GM23338 (cell line): ENCODE measurements around the gene CACUL1. TPM values are rescaled to one million over a fixed set of nuclear protein-coding genes. Genes with fewer than 3 reads are reported as not detected.

Source experiments
- ATAC-seq: fragments of 200-7000 bp; cut with Tn5 transposase; 3 replicates; pipeline ENCODE4 v1.9.1; 2020
- DNase-seq: peaks from one replicate; pipeline ENCODE4 v3.0.0-alpha.2; 2015; ENCODE audit warnings: low spot score
- H2AFZ ChIP-seq: fragments of 200-600 bp; sonication (generic); 2 replicates; pipeline ENCODE4 v1.8.0; 2016; ENCODE audit warnings: antibody characterized with exemption, mild to moderate bottlenecking, moderate library complexity
- H3F3A ChIP-seq: fragments of 200-600 bp; sonication (generic); replicated peaks from 2 replicates; pipeline ENCODE4 v1.8.0; 2017; ENCODE audit warnings: antibody characterized with exemption, mixed run types, low read depth
- H3K27ac ChIP-seq: fragments of 200-600 bp; sonication (generic); 2 replicates; pipeline ENCODE4 v1.6.1; 2016; ENCODE audit warnings: low read depth
- H3K27me3 ChIP-seq: fragments of 200-600 bp; sonication (generic); 2 replicates; pipeline ENCODE4 v1.8.0; 2016; ENCODE audit warnings: mild to moderate bottlenecking, mixed run types, moderate library complexity; ENCODE audit not compliant: insufficient read depth
- H3K36me3 ChIP-seq: fragments of 200-600 bp; sonication (generic); 2 replicates; pipeline ENCODE4 v1.8.0; 2016; ENCODE audit warnings: mild to moderate bottlenecking; ENCODE audit not compliant: insufficient read depth
- H3K4me1 ChIP-seq: fragments of 200-600 bp; sonication (generic); 2 replicates; pipeline ENCODE4 v1.8.0; 2016; ENCODE audit warnings: mild to moderate bottlenecking, moderate library complexity; ENCODE audit not compliant: insufficient read depth
- H3K4me2 ChIP-seq: fragments of 200-600 bp; sonication (generic); 2 replicates; pipeline ENCODE4 v1.7.1; 2017; ENCODE audit warnings: mixed run types
- H3K4me3 ChIP-seq: fragments of 200-600 bp; sonication (generic); 2 replicates; pipeline ENCODE4 v1.6.1; 2016; ENCODE audit warnings: mixed run types
- H3K79me2 ChIP-seq: fragments of 200-600 bp; sonication (generic); replicated peaks from 2 replicates; pipeline ENCODE4 v1.8.0; 2017; ENCODE audit warnings: mild to moderate bottlenecking; ENCODE audit not compliant: insufficient read depth
- H3K9me2 ChIP-seq: fragments of 200-600 bp; sonication (generic); 2 replicates; pipeline ENCODE4 v1.8.0; 2017; ENCODE audit not compliant: insufficient read depth
- H4K20me1 ChIP-seq: fragments of 200-600 bp; sonication (generic); replicated peaks from 2 replicates; pipeline ENCODE4 v1.8.0; 2017; ENCODE audit warnings: mild to moderate bottlenecking; ENCODE audit not compliant: insufficient read depth
- H3K27ac Mint-ChIP-seq: 2 replicates; pipeline ENCODE4 v1.8.0; 2020; ENCODE audit warnings: inconsistent platforms, mild to moderate bottlenecking, moderate library complexity, mixed read lengths
- H3K27me3 Mint-ChIP-seq: 3 replicates; pipeline ENCODE4 v1.8.0; 2022; ENCODE audit warnings: low read depth, mild to moderate bottlenecking, moderate library complexity, mixed read lengths, inconsistent platforms; ENCODE audit not compliant: insufficient read depth, poor library complexity
- H3K36me3 Mint-ChIP-seq: 3 replicates; pipeline ENCODE4 v1.8.0; 2021; ENCODE audit warnings: low read depth, mild to moderate bottlenecking, inconsistent platforms, moderate library complexity, mixed read lengths
- H3K4me1 Mint-ChIP-seq: 3 replicates; pipeline ENCODE4 v1.8.0; 2020; ENCODE audit warnings: mild to moderate bottlenecking, inconsistent platforms, mixed read lengths
- H3K4me3 Mint-ChIP-seq: 3 replicates; pipeline ENCODE4 v1.8.0; 2021; ENCODE audit warnings: moderate library complexity, mild to moderate bottlenecking, inconsistent platforms, mixed read lengths
- H3K9me3 Mint-ChIP-seq: 3 replicates; pipeline ENCODE4 v1.8.0; 2020; ENCODE audit warnings: moderate library complexity, mild to moderate bottlenecking, inconsistent platforms, mixed read lengths
- CREB1 ChIP-seq: fragments of 250-450 bp; sonication (Bioruptor Pico); IDR thresholded peaks from 2 replicates; pipeline ENCODE4 v1.5.0; 2020; ENCODE audit warnings: low read depth, mild to moderate bottlenecking, moderate library complexity
- EZH2 ChIP-seq: fragments of 200-600 bp; sonication (generic); IDR thresholded peaks from one replicate; pipeline ENCODE4 v1.8.0; 2017; ENCODE audit warnings: antibody characterized with exemption, mild to moderate bottlenecking, low read depth; ENCODE audit not compliant: unreplicated experiment
- EZH2phosphoT487 ChIP-seq: fragments of 200-600 bp; sonication (generic); IDR thresholded peaks from one replicate; pipeline ENCODE4 v1.8.1; 2018; ENCODE audit warnings: antibody characterized with exemption; ENCODE audit not compliant: unreplicated experiment
- POLR2AphosphoS5 ChIP-seq: IDR thresholded peaks from 2 replicates; pipeline ENCODE4 v1.6.1; 2016; ENCODE audit warnings: antibody characterized with exemption, low read depth
- ZNF114 ChIP-seq: fragments of 250-450 bp; sonication (Bioruptor Pico); IDR thresholded peaks from 2 replicates; pipeline ENCODE4 v1.5.0; 2020; ENCODE audit warnings: mild to moderate bottlenecking, moderate library complexity
- ZNF331 ChIP-seq: fragments of 250-450 bp; sonication (Bioruptor Pico); IDR thresholded peaks from 2 replicates; pipeline ENCODE4 v1.5.0; 2020; ENCODE audit warnings: low read depth, mild to moderate bottlenecking, moderate library complexity
- polyA plus RNA-seq: library from polyadenylated mRNA; unstranded; fragments of >200 nt; fragmentation: Nextera tagmentation; extraction: Ambion mirVana; gene quantifications from 2 replicates; pipeline ENCODE4 v1.2.1, GENCODE V29; 2016
- total RNA-seq: library from RNA; depleted of rRNA; stranded (reverse); fragments of >200 nt; shearing (Covaris generic); gene quantifications from 2 replicates; pipeline ENCODE4 v1.2.3, GENCODE V29; 2014
- TF ChIP-seq, protein P1 (sequence below): fragments of 250-450 bp; sonication (Bioruptor Pico); IDR thresholded peaks from 2 replicates; pipeline ENCODE4 v1.5.0; 2020; ENCODE audit warnings: mild to moderate bottlenecking, moderate library complexity
- TF ChIP-seq, protein P2 (sequence below), 2 experiments: fragments of 200-600 bp in 1 of 2; sonication (generic) in 1 of 2; conservative IDR thresholded peaks; 2 replicates each; pipeline versions ENCODE4 v1.5.1 to v1.6.1; 2016 to 2017; ENCODE audit warnings: antibody characterized with exemption in 2 of 2, low read depth in 2 of 2, mild to moderate bottlenecking in 2 of 2, moderate library complexity in 1 of 2

Gene CACUL1
- total and polyA plus RNA-seq, 2 experiments from 2014 or later: 46.4 to 59.4 TPM

DNA sequence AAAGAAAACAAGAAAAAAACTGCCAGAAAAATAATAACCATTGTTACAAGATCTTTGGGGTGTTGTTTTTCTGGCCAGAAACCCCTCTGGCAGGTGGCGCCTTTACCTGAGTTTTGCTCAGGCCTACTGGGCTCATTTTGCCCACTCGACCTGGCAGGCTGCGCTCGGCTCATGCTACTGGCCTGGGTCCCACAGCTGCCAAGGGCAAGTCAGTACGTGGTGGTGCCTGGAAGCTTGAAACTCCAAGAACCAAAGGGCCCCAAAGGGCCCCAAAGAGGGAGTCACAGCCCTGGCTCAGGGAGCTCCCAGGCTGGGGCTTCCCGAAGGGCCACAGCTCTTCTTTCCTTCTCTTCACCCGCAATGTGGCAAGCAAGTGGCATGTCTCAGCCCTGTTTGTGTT is 42.7 kb downstream of the CACUL1 start (continued):
- TF ChIP-seq, protein P1, sequence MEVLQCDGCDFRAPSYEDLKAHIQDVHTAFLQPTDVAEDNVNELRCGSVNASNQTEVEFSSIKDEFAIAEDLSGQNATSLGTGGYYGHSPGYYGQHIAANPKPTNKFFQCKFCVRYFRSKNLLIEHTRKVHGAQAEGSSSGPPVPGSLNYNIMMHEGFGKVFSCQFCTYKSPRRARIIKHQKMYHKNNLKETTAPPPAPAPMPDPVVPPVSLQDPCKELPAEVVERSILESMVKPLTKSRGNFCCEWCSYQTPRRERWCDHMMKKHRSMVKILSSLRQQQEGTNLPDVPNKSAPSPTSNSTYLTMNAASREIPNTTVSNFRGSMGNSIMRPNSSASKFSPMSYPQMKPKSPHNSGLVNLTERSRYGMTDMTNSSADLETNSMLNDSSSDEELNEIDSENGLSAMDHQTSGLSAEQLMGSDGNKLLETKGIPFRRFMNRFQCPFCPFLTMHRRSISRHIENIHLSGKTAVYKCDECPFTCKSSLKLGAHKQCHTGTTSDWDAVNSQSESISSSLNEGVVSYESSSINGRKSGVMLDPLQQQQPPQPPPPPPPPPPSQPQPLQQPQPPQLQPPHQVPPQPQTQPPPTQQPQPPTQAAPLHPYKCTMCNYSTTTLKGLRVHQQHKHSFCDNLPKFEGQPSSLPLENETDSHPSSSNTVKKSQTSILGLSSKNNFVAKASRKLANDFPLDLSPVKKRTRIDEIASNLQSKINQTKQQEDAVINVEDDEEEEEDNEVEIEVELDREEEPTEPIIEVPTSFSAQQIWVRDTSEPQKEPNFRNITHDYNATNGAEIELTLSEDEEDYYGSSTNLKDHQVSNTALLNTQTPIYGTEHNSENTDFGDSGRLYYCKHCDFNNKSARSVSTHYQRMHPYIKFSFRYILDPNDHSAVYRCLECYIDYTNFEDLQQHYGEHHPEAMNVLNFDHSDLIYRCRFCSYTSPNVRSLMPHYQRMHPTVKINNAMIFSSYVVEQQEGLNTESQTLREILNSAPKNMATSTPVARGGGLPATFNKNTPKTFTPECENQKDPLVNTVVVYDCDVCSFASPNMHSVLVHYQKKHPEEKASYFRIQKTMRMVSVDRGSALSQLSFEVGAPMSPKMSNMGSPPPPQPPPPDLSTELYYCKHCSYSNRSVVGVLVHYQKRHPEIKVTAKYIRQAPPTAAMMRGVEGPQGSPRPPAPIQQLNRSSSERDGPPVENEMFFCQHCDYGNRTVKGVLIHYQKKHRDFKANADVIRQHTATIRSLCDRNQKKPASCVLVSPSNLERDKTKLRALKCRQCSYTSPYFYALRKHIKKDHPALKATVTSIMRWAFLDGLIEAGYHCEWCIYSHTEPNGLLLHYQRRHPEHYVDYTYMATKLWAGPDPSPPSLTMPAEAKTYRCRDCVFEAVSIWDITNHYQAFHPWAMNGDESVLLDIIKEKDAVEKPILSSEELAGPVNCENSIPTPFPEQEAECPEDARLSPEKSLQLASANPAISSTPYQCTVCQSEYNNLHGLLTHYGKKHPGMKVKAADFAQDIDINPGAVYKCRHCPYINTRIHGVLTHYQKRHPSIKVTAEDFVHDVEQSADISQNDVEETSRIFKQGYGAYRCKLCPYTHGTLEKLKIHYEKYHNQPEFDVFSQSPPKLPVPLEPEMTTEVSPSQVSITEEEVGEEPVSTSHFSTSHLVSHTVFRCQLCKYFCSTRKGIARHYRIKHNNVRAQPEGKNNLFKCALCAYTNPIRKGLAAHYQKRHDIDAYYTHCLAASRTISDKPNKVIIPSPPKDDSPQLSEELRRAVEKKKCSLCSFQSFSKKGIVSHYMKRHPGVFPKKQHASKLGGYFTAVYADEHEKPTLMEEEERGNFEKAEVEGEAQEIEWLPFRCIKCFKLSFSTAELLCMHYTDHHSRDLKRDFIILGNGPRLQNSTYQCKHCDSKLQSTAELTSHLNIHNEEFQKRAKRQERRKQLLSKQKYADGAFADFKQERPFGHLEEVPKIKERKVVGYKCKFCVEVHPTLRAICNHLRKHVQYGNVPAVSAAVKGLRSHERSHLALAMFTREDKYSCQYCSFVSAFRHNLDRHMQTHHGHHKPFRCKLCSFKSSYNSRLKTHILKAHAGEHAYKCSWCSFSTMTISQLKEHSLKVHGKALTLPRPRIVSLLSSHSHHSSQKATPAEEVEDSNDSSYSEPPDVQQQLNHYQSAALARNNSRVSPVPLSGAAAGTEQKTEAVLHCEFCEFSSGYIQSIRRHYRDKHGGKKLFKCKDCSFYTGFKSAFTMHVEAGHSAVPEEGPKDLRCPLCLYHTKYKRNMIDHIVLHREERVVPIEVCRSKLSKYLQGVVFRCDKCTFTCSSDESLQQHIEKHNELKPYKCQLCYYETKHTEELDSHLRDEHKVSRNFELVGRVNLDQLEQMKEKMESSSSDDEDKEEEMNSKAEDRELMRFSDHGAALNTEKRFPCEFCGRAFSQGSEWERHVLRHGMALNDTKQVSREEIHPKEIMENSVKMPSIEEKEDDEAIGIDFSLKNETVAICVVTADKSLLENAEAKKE (CRISPR knock-in tag): no peak
- no peak for TF ChIP-seq EZH2phosphoT487
- TF ChIP-seq EZH2: no peak
- no peak for TF ChIP-seq ZNF114 (CRISPR knock-in tag)

DNA sequence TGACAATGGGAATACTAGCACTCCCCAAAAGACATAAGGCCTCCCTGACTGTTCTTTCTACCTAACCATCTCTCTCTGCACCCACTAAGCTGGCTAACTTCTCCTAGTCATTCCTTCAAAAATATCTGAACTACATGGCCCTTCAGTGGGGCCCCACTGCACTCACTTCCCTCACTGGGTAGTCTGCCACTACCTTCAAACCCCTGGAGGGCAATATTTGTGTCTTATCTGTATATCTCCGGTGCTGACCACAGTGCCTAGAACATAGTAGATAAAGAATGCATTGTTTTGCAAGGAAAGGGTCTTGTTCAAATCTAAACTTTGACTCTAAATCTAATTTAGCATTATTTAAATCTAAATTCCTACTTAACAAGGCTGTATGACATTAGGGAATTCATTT is 44.3 kb downstream of the CACUL1 start:
- H3K27ac Mint-ChIP-seq: no peak overlapping the region
- H4K20me1 ChIP-seq: peaks cover 13% of the 10 kb centered on the region
- no peak for TF ChIP-seq POLR2AphosphoS5
- TF ChIP-seq, protein P2, sequence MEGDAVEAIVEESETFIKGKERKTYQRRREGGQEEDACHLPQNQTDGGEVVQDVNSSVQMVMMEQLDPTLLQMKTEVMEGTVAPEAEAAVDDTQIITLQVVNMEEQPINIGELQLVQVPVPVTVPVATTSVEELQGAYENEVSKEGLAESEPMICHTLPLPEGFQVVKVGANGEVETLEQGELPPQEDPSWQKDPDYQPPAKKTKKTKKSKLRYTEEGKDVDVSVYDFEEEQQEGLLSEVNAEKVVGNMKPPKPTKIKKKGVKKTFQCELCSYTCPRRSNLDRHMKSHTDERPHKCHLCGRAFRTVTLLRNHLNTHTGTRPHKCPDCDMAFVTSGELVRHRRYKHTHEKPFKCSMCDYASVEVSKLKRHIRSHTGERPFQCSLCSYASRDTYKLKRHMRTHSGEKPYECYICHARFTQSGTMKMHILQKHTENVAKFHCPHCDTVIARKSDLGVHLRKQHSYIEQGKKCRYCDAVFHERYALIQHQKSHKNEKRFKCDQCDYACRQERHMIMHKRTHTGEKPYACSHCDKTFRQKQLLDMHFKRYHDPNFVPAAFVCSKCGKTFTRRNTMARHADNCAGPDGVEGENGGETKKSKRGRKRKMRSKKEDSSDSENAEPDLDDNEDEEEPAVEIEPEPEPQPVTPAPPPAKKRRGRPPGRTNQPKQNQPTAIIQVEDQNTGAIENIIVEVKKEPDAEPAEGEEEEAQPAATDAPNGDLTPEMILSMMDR (conservative IDR thresholded peaks at IDR 0.05; ENCODE audit: low read depth in 2 of 2): no peak
- no peak for TF ChIP-seq ZNF114 (CRISPR knock-in tag)
- TF ChIP-seq CREB1: no peak
- no peak for TF ChIP-seq ZNF331 (CRISPR knock-in tag)
- TF ChIP-seq, protein P1 (CRISPR knock-in tag): no peak

More for the DNA sequence above, 44.3 kb downstream of the CACUL1 start:
- H3K27me3 Mint-ChIP-seq: no peaks in the 10 kb centered on the region
- Histone ChIP-seq H3K36me3 (no peaks in the 10 kb centered on the region), H3K9me2 (no peaks in the 10 kb centered on the region), H3K4me1 (no peaks in the 10 kb centered on the region), H3F3A (no peaks in the 10 kb centered on the region), H3K27me3 (no peaks in the 10 kb centered on the region), H3K27ac (no peak overlapping the region), H3K4me3 (no peak overlapping the region), H3K79me2 (peaks cover 50% of the 10 kb centered on the region), H3K4me2 (no peak overlapping the region), H2AFZ (no peak overlapping the region)
- DNase-seq: no peak
- peaks cover 17% of the 10 kb centered on the region; the same call in 2 of the 3 replicates for H3K36me3 Mint-ChIP-seq
- no peak overlapping the region for H3K4me3 Mint-ChIP-seq
- H3K9me3 Mint-ChIP-seq: no peaks in the 10 kb centered on the region
- no peak for ATAC-seq
- H3K4me1 Mint-ChIP-seq: peaks cover 11% of the 10 kb centered on the region; the same call in 2 of the 3 replicates
